T-cell (primary cell): ENCODE data around the gene VRTN. TPM values are rescaled to one million over a fixed set of nuclear protein-coding genes. Genes with fewer than 3 reads are reported as not detected.

ENCODE experiments used
- ATAC-seq, 4 experiments: fragments of 200-7000 bp in 3 of 4; fragments of 150-1000 bp in 1 of 4; cut with Tn5 transposase; replicated peaks in 1 of 4; 1 replicate in 3 of 4; 2 replicates in 1 of 4; pipeline ENCODE4 v1.10.0; 2021; ENCODE audit warnings: moderate library complexity in 3 of 4, mild to moderate bottlenecking in 2 of 4, moderate number of reproducible peaks in 1 of 4
- CTCF ChIA-PET, 2 donors: fragments of 300-600 bp; sonication (Branson Sonifier 250); formaldehyde crosslinking; loops; one replicate each; lab custom pipeline; 2022; ENCODE audit warnings: antibody characterized with exemption in 2 of 2; lab: Charles Lee
- POLR2A ChIA-PET, 2 donors: fragments of 300-600 bp; sonication (Branson Sonifier 250); formaldehyde crosslinking; loops; one replicate each; lab custom pipeline; 2022; ENCODE audit warnings: antibody characterized with exemption in 2 of 2; lab: Charles Lee
- DNase-seq, 35 experiments: peaks; one replicate each; pipeline versions ENCODE4 v3.0.0 to v3.0.0-alpha.2; 2013 to 2023
- H3K27ac ChIP-seq: one replicate; pipeline ENCODE4 v1.5.1; 2013; ENCODE audit warnings: low read length
- H3K27me3 ChIP-seq, 2 experiments: replicated peaks in 1 of 2; 1 replicate in 1 of 2; 2 replicates in 1 of 2; pipeline versions ENCODE4 v1.6.1 to v1.7.0; 2013; ENCODE audit warnings: low read length in 1 of 2, mixed read lengths in 1 of 2; ENCODE audit not compliant: control insufficient read depth in 2 of 2, insufficient read depth in 2 of 2; ENCODE audit errors: extremely low read depth in 1 of 2
- H3K36me3 ChIP-seq, 2 donors: 1 replicate in 1 of 2; 2 replicates in 1 of 2; pipeline versions ENCODE4 v1.6.1 to v1.7.0; 2013; ENCODE audit warnings: low read length in 1 of 2; ENCODE audit not compliant: control insufficient read depth in 2 of 2, insufficient read depth in 1 of 2; ENCODE audit errors: extremely low read depth in 1 of 2
- H3K4me1 ChIP-seq, 2 experiments: 1 replicate in 1 of 2; 2 replicates in 1 of 2; pipeline versions ENCODE4 v1.6.1 to v1.7.0; 2013; ENCODE audit warnings: low read length in 2 of 2, mixed read lengths in 1 of 2; ENCODE audit not compliant: insufficient read depth in 2 of 2, control insufficient read depth in 1 of 2; ENCODE audit errors: extremely low read depth in 1 of 2
- H3K4me3 ChIP-seq, 2 donors: 1 replicate in 1 of 2; 2 replicates in 1 of 2; pipeline versions ENCODE4 v1.5.1 to v1.7.0; 2013; ENCODE audit warnings: mild to moderate bottlenecking in 2 of 2, low read length in 1 of 2, moderate library complexity in 1 of 2; ENCODE audit not compliant: control insufficient read depth in 1 of 2; ENCODE audit errors: extremely low read depth in 1 of 2
- H3K9me3 ChIP-seq: 2 replicates; pipeline ENCODE4 v1.7.0; 2013
- H3K27ac Mint-ChIP-seq, 2 donors: one replicate each; pipeline ENCODE4 v1.8.0; 2020 to 2021; ENCODE audit warnings: mild to moderate bottlenecking in 2 of 2, mixed read lengths in 2 of 2
- H3K27me3 Mint-ChIP-seq, 2 donors: one replicate each; pipeline ENCODE4 v1.8.0; 2021 to 2022; ENCODE audit warnings: mixed read lengths in 2 of 2
- H3K36me3 Mint-ChIP-seq: one replicate; pipeline ENCODE4 v1.8.0; 2021; ENCODE audit warnings: mixed read lengths
- H3K4me1 Mint-ChIP-seq, 3 donors: one replicate each; pipeline ENCODE4 v1.8.0; 2020 to 2022; ENCODE audit warnings: mixed read lengths in 3 of 3, mild to moderate bottlenecking in 1 of 3
- H3K4me3 Mint-ChIP-seq, 3 donors: one replicate each; pipeline ENCODE4 v1.8.0; 2020 to 2022; ENCODE audit warnings: mild to moderate bottlenecking in 3 of 3, mixed read lengths in 3 of 3, moderate library complexity in 3 of 3
- H3K9me3 Mint-ChIP-seq, 3 donors: one replicate each; pipeline ENCODE4 v1.8.0; 2020 to 2022; ENCODE audit warnings: mixed read lengths in 3 of 3
- WGBS: methylation state at CpG from one replicate; pipeline ENCODE4 v1.1.5; 2013; ENCODE audit warnings: missing lambda C conversion rate; ENCODE audit not compliant: insufficient coverage; 5-methylcytosine and 5-hydroxymethylcytosine counted together
- total RNA-seq, 35 experiments: library from RNA in 6 of 35; stranded (reverse) in 6 of 35; fragments of 120-200 nt in 1 of 35; gene quantifications; one replicate each; pipeline versions ENCODE4 v1.2.1 to v1.2.4 and lab custom pipeline; 2013 to 2026

Gene VRTN
- total RNA-seq, 5 donors from 2014 or later (not counting 1 experiment from before 2014, with no cell fraction given) = 0.06 to 0.09 TPM; not detected in 3

DNA sequence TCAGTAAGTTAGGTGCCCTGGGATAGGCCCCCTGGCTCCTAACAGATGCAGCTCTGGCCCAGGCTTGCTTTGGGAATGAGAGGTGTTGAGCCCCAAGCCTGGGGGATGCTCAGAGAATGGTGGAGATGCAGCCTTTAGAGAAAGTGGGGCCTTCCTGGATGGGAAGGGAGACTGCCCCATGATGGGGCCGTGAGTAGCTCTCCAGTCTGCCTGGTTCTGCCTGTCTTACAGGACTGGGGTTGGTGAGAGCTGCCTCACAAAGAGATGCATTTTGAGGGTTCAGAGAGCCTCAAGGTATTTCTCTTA is 523 bp upstream of the VRTN start:
- H3K4me1 ChIP-seq = no peaks in the 10 kb centered on the region
- H3K4me3 ChIP-seq = no peak overlapping the region
- Mint-ChIP-seq H3K9me3 (no peaks in the 10 kb centered on the region), H3K36me3 (no peaks in the 10 kb centered on the region), H3K4me3 (no peak overlapping the region), H3K4me1 (no peaks in the 10 kb centered on the region), H3K27me3 (peaks cover 9 to 10% of the 10 kb centered on the region in 2 donors), H3K27ac (no peak overlapping the region)
- H3K27ac ChIP-seq = no peak overlapping the region
- ATAC-seq = no peak
- WGBS = no CpG with 5 or more reads among the region's 1 CpG
- peaks cover 2 to 21% of the 10 kb centered on the region in 2 experiments for H3K27me3 ChIP-seq
- CTCF ChIA-PET = interaction anchor here in 1 of 2 donors (1.1 kb wide), 1 partner anchor 28 kb away, joined by 5 read pairs; no protein-coding TSS in a partner anchor
- H3K36me3 ChIP-seq = no peaks in the 10 kb centered on the region
- no peak for DNase-seq
- POLR2A ChIA-PET = no interaction called here
- H3K9me3 ChIP-seq = no peaks in the 10 kb centered on the region

- H3K27ac Mint-ChIP-seq = no peak overlapping the region
- Histone ChIP-seq H3K4me3 (no peak overlapping the region), H3K4me1 (no peaks in the 10 kb centered on the region), H3K27ac (no peak overlapping the region), H3K27me3 (peaks cover 2 to 19% of the 10 kb centered on the region in 2 experiments), H3K36me3 (no peaks in the 10 kb centered on the region), H3K9me3 (no peaks in the 10 kb centered on the region)
- ATAC-seq (no peak), DNase-seq (no peak)
- H3K4me1 Mint-ChIP-seq = no peaks in the 10 kb centered on the region
- H3K9me3 Mint-ChIP-seq = no peaks in the 10 kb centered on the region
- WGBS = 67% methylated on average over 12 of the region's 17 CpGs
- CTCF ChIA-PET = interaction anchor here in 1 of 2 donors (1.1 kb wide), 1 partner anchor 29 kb away, joined by 5 read pairs; no protein-coding TSS in a partner anchor
- H3K36me3 Mint-ChIP-seq = no peaks in the 10 kb centered on the region
- POLR2A ChIA-PET = no interaction called here
- peaks cover 4 to 10% of the 10 kb centered on the region in 2 donors for H3K27me3 Mint-ChIP-seq
- H3K4me3 Mint-ChIP-seq = no peak overlapping the region
Measured at GRCh38 chr14:74348735-74349463, 628 bp downstream of the VRTN start.

- no peaks in the 10 kb centered on the region for H3K9me3 Mint-ChIP-seq
- no peak overlapping the region for H3K27ac Mint-ChIP-seq
- peaks cover 2 to 20% of the 10 kb centered on the region in 2 experiments for H3K27me3 ChIP-seq
- ATAC-seq (no peak), DNase-seq (no peak)
- H3K27me3 Mint-ChIP-seq = peaks cover 4 to 10% of the 10 kb centered on the region in 2 donors
- H3K27ac ChIP-seq = no peak overlapping the region
- no peaks in the 10 kb centered on the region for H3K4me1 ChIP-seq
- H3K9me3 ChIP-seq = no peaks in the 10 kb centered on the region
- ChIA-PET CTCF (interaction anchor here in 1 of 2 donors (0.6 kb wide), 1 partner anchor 172 kb away, joined by 3 read pairs; no protein-coding TSS in a partner anchor), POLR2A (no interaction called here)
- no peak overlapping the region for H3K4me3 Mint-ChIP-seq
- no peaks in the 10 kb centered on the region for H3K36me3 Mint-ChIP-seq
- H3K4me1 Mint-ChIP-seq = no peaks in the 10 kb centered on the region
- no peak overlapping the region for H3K4me3 ChIP-seq
- WGBS = 71% methylated on average over 3 of the region's 4 CpGs
- no peaks in the 10 kb centered on the region for H3K36me3 ChIP-seq
Measured at GRCh38 chr14:74349757-74350156, 1.5 kb downstream of the VRTN start.

DNA sequence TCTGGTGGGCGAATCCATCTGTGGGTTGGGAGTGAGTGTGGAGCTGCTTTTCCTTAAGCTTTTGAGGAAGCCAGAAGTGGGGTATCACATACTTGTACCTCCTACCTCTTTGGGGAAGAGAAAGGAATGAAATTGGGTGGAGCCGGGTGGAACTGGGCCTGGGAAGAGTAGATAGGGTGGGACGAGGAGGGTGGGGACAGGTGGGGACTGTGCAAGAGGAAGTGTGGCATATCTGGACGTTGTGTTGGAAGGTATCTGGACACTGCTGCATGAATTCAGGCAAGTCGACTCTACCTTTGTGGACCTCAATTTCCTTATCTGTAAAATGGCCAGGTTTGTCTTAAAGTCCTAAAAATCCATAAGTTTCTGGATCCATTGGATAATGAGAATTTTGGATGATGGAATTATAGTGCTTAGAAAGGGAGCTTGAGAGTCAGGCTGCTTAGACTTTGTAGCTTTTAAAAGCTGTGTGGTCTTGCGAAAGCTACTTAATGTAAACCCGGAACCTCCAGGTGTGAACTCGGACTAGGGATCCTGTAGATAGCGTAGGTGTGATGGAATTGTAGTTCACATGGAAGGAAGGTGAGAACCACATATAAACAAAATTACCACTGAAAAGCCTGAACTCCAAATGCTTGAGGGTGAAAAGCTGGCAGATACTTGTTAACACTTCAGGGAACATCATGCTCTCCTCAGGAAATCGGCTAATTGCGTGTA is 2.1 kb downstream of the VRTN start:
- Histone ChIP-seq H3K36me3 (no peaks in the 10 kb centered on the region), H3K27me3 (peaks cover 2 to 21% of the 10 kb centered on the region in 2 experiments), H3K9me3 (no peaks in the 10 kb centered on the region), H3K4me3 (no peak overlapping the region), H3K27ac (no peak overlapping the region), H3K4me1 (no peaks in the 10 kb centered on the region)
- Mint-ChIP-seq H3K9me3 (no peaks in the 10 kb centered on the region), H3K27me3 (peaks cover 4 to 10% of the 10 kb centered on the region in 2 donors), H3K36me3 (no peaks in the 10 kb centered on the region), H3K4me1 (no peaks in the 10 kb centered on the region), H3K27ac (no peak overlapping the region), H3K4me3 (no peak overlapping the region)
- POLR2A ChIA-PET = no interaction called here
- CTCF ChIA-PET = interaction anchor here (0.6 kb wide), 2 partner anchors 40 to 173 kb away, joined by 3 to 4 read pairs; no protein-coding TSS in a partner anchor
- 50% methylated on average over 4 of the region's 11 CpGs for WGBS
- ATAC-seq (no peak), DNase-seq (no peak)

- ATAC-seq (no peak), DNase-seq (no peak)
- Histone ChIP-seq H3K4me3 (no peak overlapping the region), H3K27ac (no peak overlapping the region), H3K36me3 (no peaks in the 10 kb centered on the region), H3K4me1 (no peaks in the 10 kb centered on the region), H3K9me3 (no peaks in the 10 kb centered on the region), H3K27me3 (peaks cover 2 to 21% of the 10 kb centered on the region in 2 experiments)
- H3K4me3 Mint-ChIP-seq = no peak overlapping the region
- H3K27ac Mint-ChIP-seq = no peak overlapping the region
- H3K4me1 Mint-ChIP-seq = no peaks in the 10 kb centered on the region
- H3K36me3 Mint-ChIP-seq = no peaks in the 10 kb centered on the region
- no CpG with 5 or more reads among the region's 1 CpG for WGBS
- ChIA-PET CTCF (interaction anchor here in 1 of 2 donors (0.6 kb wide), 1 partner anchor 39 kb away, joined by 4 read pairs; no protein-coding TSS in a partner anchor), POLR2A (no interaction called here)
- peaks cover 4 to 9% of the 10 kb centered on the region in 2 donors for H3K27me3 Mint-ChIP-seq
- H3K9me3 Mint-ChIP-seq = no peaks in the 10 kb centered on the region
Measured at GRCh38 chr14:74350928-74351323, 2.7 kb downstream of the VRTN start.

DNA sequence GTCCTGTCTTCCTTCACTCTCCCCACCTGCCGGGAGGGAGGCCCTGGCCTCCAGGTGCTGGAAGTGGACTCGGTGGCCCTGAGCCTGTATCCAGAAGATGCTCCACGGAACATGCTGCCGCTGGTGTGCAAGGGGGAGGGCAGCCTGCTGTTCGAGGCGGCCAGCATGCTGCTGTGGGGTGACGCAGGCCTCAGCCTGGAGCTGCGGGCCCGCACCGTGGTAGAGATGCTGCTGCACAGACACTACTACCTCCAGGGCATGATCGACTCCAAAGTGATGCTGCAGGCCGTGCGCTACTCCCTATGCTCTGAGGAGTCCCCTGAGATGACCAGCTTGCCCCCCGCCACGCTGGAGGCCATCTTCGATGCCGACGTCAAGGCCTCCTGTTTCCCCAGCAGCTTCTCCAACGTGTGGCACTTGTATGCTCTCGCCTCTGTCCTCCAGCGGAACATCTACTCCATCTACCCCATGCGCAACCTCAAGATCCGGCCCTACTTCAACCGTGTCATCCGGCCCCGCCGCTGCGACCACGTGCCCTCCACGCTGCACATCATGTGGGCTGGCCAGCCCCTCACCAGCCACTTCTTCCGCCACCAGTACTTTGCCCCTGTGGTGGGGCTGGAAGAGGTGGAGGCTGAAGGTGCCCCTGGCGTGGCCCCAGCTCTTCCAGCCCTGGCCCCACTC is 8.8 kb downstream of the VRTN start:
- H3K4me3 Mint-ChIP-seq = no peak overlapping the region
- ATAC-seq (no peak), DNase-seq (no peak)
- Histone ChIP-seq H3K27me3 (peaks cover 0 to 24% of the 10 kb centered on the region in 2 experiments), H3K9me3 (no peaks in the 10 kb centered on the region), H3K4me3 (no peak overlapping the region), H3K27ac (no peak overlapping the region), H3K4me1 (no peaks in the 10 kb centered on the region), H3K36me3 (no peaks in the 10 kb centered on the region)
- H3K9me3 Mint-ChIP-seq = no peaks in the 10 kb centered on the region
- peaks cover 4 to 10% of the 10 kb centered on the region in 2 donors for H3K27me3 Mint-ChIP-seq
- ChIA-PET POLR2A (no interaction called here), CTCF (no interaction called here)
- H3K27ac Mint-ChIP-seq = no peak overlapping the region
- no peaks in the 10 kb centered on the region for H3K36me3 Mint-ChIP-seq
- no peaks in the 10 kb centered on the region for H3K4me1 Mint-ChIP-seq
- 82% methylated on average over 19 of the region's 32 CpGs for WGBS
